ENCODE data around the gene SELE. TPM values are rescaled to one million over a fixed set of nuclear protein-coding genes. Genes with fewer than 3 reads are reported as not detected.

SELE gene
- polyA plus RNA-seq, 1 donor from 2014 or later: not detected

- TF ChIP-seq SMC3 (conservative IDR thresholded peaks at IDR 0.05; ENCODE audit: poor library complexity) (no peak), POLR2AphosphoS5 (IDR thresholded peaks at IDR 0.05) (no peak), TAF1 (IDR thresholded peaks at IDR 0.05; ENCODE audit: low read depth) (no peak), RAD21 (conservative IDR thresholded peaks at IDR 0.05) (no peak), EP300 (conservative IDR thresholded peaks at IDR 0.05; ENCODE audit: poor library complexity, severe bottlenecking) (no peak), EZH2 (IDR thresholded peaks at IDR 0.05; ENCODE audit: borderline replicate concordance, insufficient read depth, low read length, poor library complexity, severe bottlenecking) (no peak), CTCF (IDR thresholded peaks at IDR 0.05; ENCODE audit: poor library complexity, severe bottlenecking) (no peak), REST (IDR thresholded peaks at IDR 0.05; ENCODE audit: borderline replicate concordance) (no peak), MXI1 (conservative IDR thresholded peaks at IDR 0.05; ENCODE audit: poor library complexity, severe bottlenecking) (no peak)
- no peaks in the 10 kb centered on the region for H3K9me3 ChIP-seq (ENCODE audit: low read length)
These were observed 25.2 kb upstream of the SELE start for GRCh38 chr1:169759038-169759437.

GRCh38 chr1:169753549-169753948 is 19.7 kb upstream of the SELE start:
- H3K36me3 ChIP-seq (ENCODE audit: insufficient read depth, low read length): no peaks in the 10 kb centered on the region
- no peaks in the 10 kb centered on the region for H3K79me2 ChIP-seq (replicated peaks; ENCODE audit: insufficient read depth, low read length)
- TF ChIP-seq MXI1 (conservative IDR thresholded peaks at IDR 0.05; ENCODE audit: poor library complexity, severe bottlenecking) (no peak), EZH2 (IDR thresholded peaks at IDR 0.05; ENCODE audit: borderline replicate concordance, insufficient read depth, low read length, poor library complexity, severe bottlenecking) (no peak), REST (IDR thresholded peaks at IDR 0.05; ENCODE audit: borderline replicate concordance) (no peak), POLR2AphosphoS5 (IDR thresholded peaks at IDR 0.05) (no peak), EP300 (conservative IDR thresholded peaks at IDR 0.05; ENCODE audit: poor library complexity, severe bottlenecking) (no peak), RAD21 (conservative IDR thresholded peaks at IDR 0.05) (no peak)
- no peak overlapping the region for H3K4me2 ChIP-seq (ENCODE audit: low read length)
- no peaks in the 10 kb centered on the region for H4K20me1 ChIP-seq (ENCODE audit: insufficient read depth)
- no peak overlapping the region for H2AFZ ChIP-seq (ENCODE audit: low read depth, low read length)
- no peaks in the 10 kb centered on the region for H3K9me2 ChIP-seq (ENCODE audit: insufficient read depth, low read length)
- no peak overlapping the region for H3K9ac ChIP-seq (ENCODE audit: low read length)
- H3K27me3 ChIP-seq (ENCODE audit: insufficient read depth, low read depth, low read length): no peaks in the 10 kb centered on the region
- no peaks in the 10 kb centered on the region for H3F3A ChIP-seq (ENCODE audit: insufficient read depth, low read length, poor library complexity, severe bottlenecking)
- no peak overlapping the region for H3K27ac ChIP-seq (ENCODE audit: low read length)
- no peak overlapping the region for H3K4me3 ChIP-seq (ENCODE audit: low read length)
- H3K9me3 ChIP-seq (ENCODE audit: low read length): no peaks in the 10 kb centered on the region

More at GRCh38 chr1:169759038-169759437, 25.2 kb upstream of the SELE start:
- Histone ChIP-seq H3K4me2 (ENCODE audit: low read length) (no peak overlapping the region), H3F3A (ENCODE audit: insufficient read depth, low read length, poor library complexity, severe bottlenecking) (no peaks in the 10 kb centered on the region), H4K20me1 (ENCODE audit: insufficient read depth) (no peaks in the 10 kb centered on the region), H3K9ac (ENCODE audit: low read length) (no peak overlapping the region), H2AFZ (ENCODE audit: low read depth, low read length) (no peak overlapping the region), H3K9me2 (ENCODE audit: insufficient read depth, low read length) (no peaks in the 10 kb centered on the region), H3K36me3 (ENCODE audit: insufficient read depth, low read length) (no peaks in the 10 kb centered on the region), H3K27me3 (ENCODE audit: insufficient read depth, low read depth, low read length) (no peaks in the 10 kb centered on the region), H3K27ac (ENCODE audit: low read length) (no peak overlapping the region), H3K79me2 (replicated peaks; ENCODE audit: insufficient read depth, low read length) (no peaks in the 10 kb centered on the region), H3K4me3 (ENCODE audit: low read length) (no peak overlapping the region)
